PC-3 (cell line): ENCODE measurements around the gene UPK2. TPM values are rescaled to one million over a fixed set of nuclear protein-coding genes. Genes with fewer than 3 reads are reported as not detected.

Experiments used
- ATAC-seq: fragments of 200-7000 bp; cut with Tn5 transposase; 2 replicates; pipeline ENCODE4 v1.9.1; 2020; ENCODE audit warnings: mild to moderate bottlenecking, moderate library complexity
- BruUV-seq: library from RNA; stranded (reverse); fragments of 400-500 nt; replicated peaks from 2 replicates; lab custom pipeline; 2021; lab: Mats Ljungman, UMichigan
- CTCF ChIA-PET: fragments of 300-600 bp; sonication (Branson Sonifier 250); formaldehyde crosslinking; loops from one replicate; lab custom pipeline; 2022; ENCODE audit warnings: antibody characterized with exemption; lab: Charles Lee
- POLR2A ChIA-PET: fragments of 300-600 bp; sonication (Branson Sonifier 250); formaldehyde crosslinking; loops from one replicate; lab custom pipeline; 2022; ENCODE audit warnings: antibody characterized with exemption; ENCODE audit not compliant: unreplicated experiment; lab: Charles Lee
- DNase-seq: peaks from one replicate; pipeline ENCODE4 v3.0.0-alpha.2; 2015
- H2AFZ ChIP-seq: fragments of 300-600 bp; sonication (generic); 2 replicates; pipeline ENCODE4 v1.6.0; 2016; ENCODE audit warnings: antibody characterized with exemption, low read length
- H3F3A ChIP-seq: fragments of 300-600 bp; sonication (generic); one replicate; pipeline ENCODE4 v1.6.0; 2017; ENCODE audit warnings: antibody characterized with exemption, low read length, control low read depth, mild to moderate bottlenecking; ENCODE audit not compliant: unreplicated experiment
- H3K27ac ChIP-seq: fragments of 300-600 bp; sonication (generic); 2 replicates; pipeline ENCODE4 v1.5.1; 2016; ENCODE audit warnings: mild to moderate bottlenecking, low read length
- H3K27me3 ChIP-seq: fragments of 300-600 bp; sonication (generic); 2 replicates; pipeline ENCODE4 v1.6.1; 2016; ENCODE audit warnings: low read length, mixed read lengths
- H3K36me3 ChIP-seq: fragments of 300-600 bp; sonication (generic); 2 replicates; pipeline ENCODE4 v1.6.1; 2016; ENCODE audit warnings: low read depth, mixed run types, low read length, mixed read lengths
- H3K4me1 ChIP-seq: fragments of 300-600 bp; sonication (generic); 2 replicates; pipeline ENCODE4 v1.5.1; 2016; ENCODE audit warnings: low read length; ENCODE audit not compliant: insufficient read depth
- H3K4me2 ChIP-seq: fragments of 300-600 bp; sonication (generic); 2 replicates; pipeline ENCODE4 v1.6.0; 2016; ENCODE audit warnings: low read length
- H3K4me3 ChIP-seq: fragments of 300-600 bp; sonication (generic); 2 replicates; pipeline ENCODE4 v1.5.1; 2016; ENCODE audit warnings: mild to moderate bottlenecking, low read length, mixed read lengths
- H3K79me2 ChIP-seq: fragments of 300-600 bp; sonication (generic); 2 replicates; pipeline ENCODE4 v1.6.1; 2017; ENCODE audit warnings: low read length, mixed read lengths
- H3K9ac ChIP-seq: fragments of 300-600 bp; sonication (generic); 2 replicates; pipeline ENCODE4 v1.6.0; 2016; ENCODE audit warnings: mild to moderate bottlenecking, low read length
- H3K9me2 ChIP-seq: fragments of 300-600 bp; sonication (generic); replicated peaks from 2 replicates; pipeline ENCODE4 v1.6.1; 2016; ENCODE audit warnings: mixed run types, low read length, mixed read lengths
- H3K9me3 ChIP-seq: fragments of 300-600 bp; sonication (generic); 2 replicates; pipeline ENCODE4 v1.6.1; 2016; ENCODE audit warnings: low read length, mixed read lengths
- H4K20me1 ChIP-seq: fragments of 300-600 bp; sonication (generic); 2 replicates; pipeline ENCODE4 v1.6.1; 2016; ENCODE audit warnings: low read length, mixed read lengths
- EZH2 ChIP-seq: fragments of 300-600 bp; sonication (generic); IDR thresholded peaks from one replicate; pipeline ENCODE4 v1.6.1; 2017; ENCODE audit warnings: antibody characterized with exemption, mild to moderate bottlenecking, low read length; ENCODE audit not compliant: unreplicated experiment
- EZH2phosphoT487 ChIP-seq: fragments of 300-600 bp; sonication (generic); IDR thresholded peaks from 2 replicates; pipeline ENCODE4 v1.6.1; 2018; ENCODE audit warnings: mild to moderate bottlenecking, antibody characterized with exemption, low read length, borderline replicate concordance
- intact Hi-C: fragments of 100-400 bp; cut with micrococcal nuclease; formaldehyde crosslinking; loops from 2 replicates; pipeline ENCODE4 v1.9.0; 2023
- total RNA-seq: library from RNA; depleted of rRNA; stranded (reverse); fragments of >200 nt; gene quantifications from 2 replicates; pipeline ENCODE4 v1.2.3, GENCODE V29; 2014
- TF ChIP-seq, protein P1 (sequence below): fragments of 300-600 bp; sonication (generic); conservative IDR thresholded peaks from 2 replicates; pipeline ENCODE4 v1.5.1; 2017; ENCODE audit warnings: antibody characterized with exemption, low read depth, mild to moderate bottlenecking, low read length

UPK2 gene
- total RNA-seq, 1 experiment from 2014 or later, result 0.44 TPM

- Histone ChIP-seq H3K9ac (peak overlapping the region; percentile 79), H3K36me3 (no peaks in the 10 kb centered on the region), H3K9me3 (no peaks in the 10 kb centered on the region), H3K9me2 (no peaks in the 10 kb centered on the region), H3K79me2 (peaks cover 85% of the 10 kb centered on the region), H3K27me3 (no peaks in the 10 kb centered on the region), H3K4me1 (peaks cover 94% of the 10 kb centered on the region), H3K27ac (peak overlapping the region; percentile 97), H2AFZ (no peak overlapping the region), H3K4me2 (peak overlapping the region; percentile 63), H3K4me3 (peak overlapping the region; percentile 17; the same call in 1 of the 2 replicates), H4K20me1 (no peaks in the 10 kb centered on the region), H3F3A (peaks cover 17% of the 10 kb centered on the region)
- CTCF ChIA-PET, result interaction anchor here (2.4 kb wide), 1 partner anchor 14 kb away, joined by 10 read pairs; no protein-coding TSS in a partner anchor
- BruUV-seq, result no TSS peak
- TF ChIP-seq, protein P1, sequence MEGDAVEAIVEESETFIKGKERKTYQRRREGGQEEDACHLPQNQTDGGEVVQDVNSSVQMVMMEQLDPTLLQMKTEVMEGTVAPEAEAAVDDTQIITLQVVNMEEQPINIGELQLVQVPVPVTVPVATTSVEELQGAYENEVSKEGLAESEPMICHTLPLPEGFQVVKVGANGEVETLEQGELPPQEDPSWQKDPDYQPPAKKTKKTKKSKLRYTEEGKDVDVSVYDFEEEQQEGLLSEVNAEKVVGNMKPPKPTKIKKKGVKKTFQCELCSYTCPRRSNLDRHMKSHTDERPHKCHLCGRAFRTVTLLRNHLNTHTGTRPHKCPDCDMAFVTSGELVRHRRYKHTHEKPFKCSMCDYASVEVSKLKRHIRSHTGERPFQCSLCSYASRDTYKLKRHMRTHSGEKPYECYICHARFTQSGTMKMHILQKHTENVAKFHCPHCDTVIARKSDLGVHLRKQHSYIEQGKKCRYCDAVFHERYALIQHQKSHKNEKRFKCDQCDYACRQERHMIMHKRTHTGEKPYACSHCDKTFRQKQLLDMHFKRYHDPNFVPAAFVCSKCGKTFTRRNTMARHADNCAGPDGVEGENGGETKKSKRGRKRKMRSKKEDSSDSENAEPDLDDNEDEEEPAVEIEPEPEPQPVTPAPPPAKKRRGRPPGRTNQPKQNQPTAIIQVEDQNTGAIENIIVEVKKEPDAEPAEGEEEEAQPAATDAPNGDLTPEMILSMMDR, result no peak
- TF ChIP-seq EZH2phosphoT487 (peak; percentile 60; the same call in 1 of the 2 replicates), EZH2 (no peak)
- intact Hi-C loops, result no loop called here
- POLR2A ChIA-PET, result interaction anchor here (0.7 to 0.8 kb wide), 2 partner anchors 8 to 10 kb away, joined by 3 to 4 read pairs; no protein-coding TSS in a partner anchor
- peak; percentile 3 for ATAC-seq
- DNase-seq, result peak; percentile 75
Observed at GRCh38 chr11:118914178-118914918, 41.8 kb upstream of the UPK2 start.

GRCh38 chr11:118914987-118915386, 41.1 kb upstream of the UPK2 start:
- Histone ChIP-seq H3K27ac (peak overlapping the region; percentile 97), H3K4me2 (peak overlapping the region; percentile 63), H4K20me1 (no peaks in the 10 kb centered on the region), H3K79me2 (peaks cover 81% of the 10 kb centered on the region), H2AFZ (no peak overlapping the region), H3K36me3 (no peaks in the 10 kb centered on the region), H3K27me3 (no peaks in the 10 kb centered on the region), H3K9me2 (no peaks in the 10 kb centered on the region), H3K9ac (peak overlapping the region; percentile 79), H3K9me3 (no peaks in the 10 kb centered on the region), H3K4me1 (peaks cover 94% of the 10 kb centered on the region), H3F3A (peaks cover 17% of the 10 kb centered on the region), H3K4me3 (no peak overlapping the region)
- intact Hi-C loops, result no loop called here
- TF ChIP-seq EZH2 (no peak), EZH2phosphoT487 (no peak)
- TF ChIP-seq, protein P1, result no peak
- BruUV-seq, result no TSS peak
- DNase-seq (no peak), ATAC-seq (no peak)
- ChIA-PET POLR2A (no interaction called here), CTCF (no interaction called here)

DNA sequence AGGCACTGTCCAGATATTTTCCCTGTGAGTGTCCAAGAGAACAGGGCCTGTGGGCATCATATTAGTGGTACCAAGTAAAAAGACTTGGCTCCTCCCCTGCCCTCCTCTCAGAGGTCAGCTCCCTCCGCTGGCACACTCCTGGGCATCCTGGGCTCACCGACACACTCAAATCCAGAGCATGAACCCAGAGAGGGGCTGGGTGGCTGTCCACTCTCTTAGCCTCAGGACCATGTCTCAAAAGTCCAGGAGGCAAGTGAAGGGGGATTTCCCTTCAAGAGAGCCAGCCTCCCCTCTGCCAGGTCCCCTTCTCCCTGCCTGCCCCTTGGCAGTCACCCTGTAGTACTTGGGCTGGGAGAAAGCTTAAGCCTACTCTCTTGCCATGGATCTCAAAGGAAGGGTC, 40.7 kb upstream of the UPK2 start:
- TF ChIP-seq, protein P1, result no peak
- TF ChIP-seq EZH2phosphoT487 (no peak), EZH2 (no peak)
- Histone ChIP-seq H3K4me3 (no peak overlapping the region), H2AFZ (no peak overlapping the region), H3K9ac (peak overlapping the region; percentile 79; the same call in 1 of the 2 replicates), H3K36me3 (no peaks in the 10 kb centered on the region), H3F3A (peaks cover 20% of the 10 kb centered on the region), H3K27ac (peak overlapping the region; percentile 97), H3K9me2 (no peaks in the 10 kb centered on the region), H3K79me2 (peaks cover 81% of the 10 kb centered on the region), H4K20me1 (no peaks in the 10 kb centered on the region), H3K27me3 (no peaks in the 10 kb centered on the region), H3K9me3 (no peaks in the 10 kb centered on the region), H3K4me2 (0 out of 2 replicates have a peak overlapping the region, but pooled peaks have one; percentile 85), H3K4me1 (peaks cover 95% of the 10 kb centered on the region)
- intact Hi-C loops, result no loop called here
- no peak for ATAC-seq
- CTCF ChIA-PET, result no interaction called here
- POLR2A ChIA-PET, result no interaction called here
- no peak for DNase-seq
- BruUV-seq, result no TSS peak
